ENCODE results near the gene NRXN3.

NRXN3 gene

DNA sequence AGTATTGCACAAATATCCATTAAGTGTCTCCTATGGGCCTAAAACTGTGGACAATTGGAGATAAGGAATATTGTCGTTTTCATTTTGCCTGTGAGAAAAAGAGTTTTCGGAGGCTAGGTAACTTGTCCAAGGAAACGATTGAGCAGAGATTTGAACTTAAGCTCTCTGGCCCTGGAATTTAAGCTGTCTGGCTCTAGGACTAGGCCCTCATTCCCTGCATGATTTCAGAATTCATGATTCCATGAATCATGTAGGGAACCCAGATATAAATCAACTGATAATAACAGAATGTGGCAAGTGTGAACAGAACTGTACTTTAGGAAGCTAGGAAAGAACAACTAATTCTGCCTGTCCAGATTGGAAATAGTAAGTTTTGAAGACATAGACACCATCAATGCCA, 1100.2 kb downstream of the NRXN3 start:
- CTCF ChIA-PET = no interaction called here
- TF ChIP-seq, protein P1, sequence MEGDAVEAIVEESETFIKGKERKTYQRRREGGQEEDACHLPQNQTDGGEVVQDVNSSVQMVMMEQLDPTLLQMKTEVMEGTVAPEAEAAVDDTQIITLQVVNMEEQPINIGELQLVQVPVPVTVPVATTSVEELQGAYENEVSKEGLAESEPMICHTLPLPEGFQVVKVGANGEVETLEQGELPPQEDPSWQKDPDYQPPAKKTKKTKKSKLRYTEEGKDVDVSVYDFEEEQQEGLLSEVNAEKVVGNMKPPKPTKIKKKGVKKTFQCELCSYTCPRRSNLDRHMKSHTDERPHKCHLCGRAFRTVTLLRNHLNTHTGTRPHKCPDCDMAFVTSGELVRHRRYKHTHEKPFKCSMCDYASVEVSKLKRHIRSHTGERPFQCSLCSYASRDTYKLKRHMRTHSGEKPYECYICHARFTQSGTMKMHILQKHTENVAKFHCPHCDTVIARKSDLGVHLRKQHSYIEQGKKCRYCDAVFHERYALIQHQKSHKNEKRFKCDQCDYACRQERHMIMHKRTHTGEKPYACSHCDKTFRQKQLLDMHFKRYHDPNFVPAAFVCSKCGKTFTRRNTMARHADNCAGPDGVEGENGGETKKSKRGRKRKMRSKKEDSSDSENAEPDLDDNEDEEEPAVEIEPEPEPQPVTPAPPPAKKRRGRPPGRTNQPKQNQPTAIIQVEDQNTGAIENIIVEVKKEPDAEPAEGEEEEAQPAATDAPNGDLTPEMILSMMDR (IDR thresholded peaks at IDR 0.05; ENCODE audit: control extremely low read depth, extremely low read depth, low read depth, missing control alignments) = no peak
- POLR2A ChIA-PET = no interaction called here
- DNase-seq (ENCODE audit: extremely low spot score) = no peak

DNA sequence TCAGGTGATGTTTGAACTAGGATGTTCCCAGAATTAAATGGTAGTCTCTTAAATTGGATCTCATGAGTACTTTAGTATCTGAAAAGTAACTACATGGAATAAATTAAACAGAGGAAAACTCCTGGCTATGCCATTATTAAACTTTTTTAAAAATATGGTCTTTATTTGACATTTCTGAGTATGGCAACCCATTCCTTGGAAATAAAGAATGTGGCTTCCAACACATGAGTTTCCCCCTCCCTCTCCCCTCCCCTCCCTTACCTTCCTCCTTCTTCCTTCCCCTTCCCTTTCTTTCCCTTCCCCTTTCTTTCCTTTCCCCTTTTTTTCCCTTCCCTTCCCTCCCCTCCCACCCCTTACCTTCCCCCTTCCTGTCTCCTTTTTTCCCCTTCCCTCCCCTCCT, 1100.9 kb downstream of the NRXN3 start:
- CTCF ChIA-PET = no interaction called here
- POLR2A ChIA-PET = no interaction called here
- TF ChIP-seq, protein P1 (IDR thresholded peaks at IDR 0.05; ENCODE audit: control extremely low read depth, extremely low read depth, low read depth, missing control alignments) = no peak
- DNase-seq (ENCODE audit: extremely low spot score) = no peak

DNA sequence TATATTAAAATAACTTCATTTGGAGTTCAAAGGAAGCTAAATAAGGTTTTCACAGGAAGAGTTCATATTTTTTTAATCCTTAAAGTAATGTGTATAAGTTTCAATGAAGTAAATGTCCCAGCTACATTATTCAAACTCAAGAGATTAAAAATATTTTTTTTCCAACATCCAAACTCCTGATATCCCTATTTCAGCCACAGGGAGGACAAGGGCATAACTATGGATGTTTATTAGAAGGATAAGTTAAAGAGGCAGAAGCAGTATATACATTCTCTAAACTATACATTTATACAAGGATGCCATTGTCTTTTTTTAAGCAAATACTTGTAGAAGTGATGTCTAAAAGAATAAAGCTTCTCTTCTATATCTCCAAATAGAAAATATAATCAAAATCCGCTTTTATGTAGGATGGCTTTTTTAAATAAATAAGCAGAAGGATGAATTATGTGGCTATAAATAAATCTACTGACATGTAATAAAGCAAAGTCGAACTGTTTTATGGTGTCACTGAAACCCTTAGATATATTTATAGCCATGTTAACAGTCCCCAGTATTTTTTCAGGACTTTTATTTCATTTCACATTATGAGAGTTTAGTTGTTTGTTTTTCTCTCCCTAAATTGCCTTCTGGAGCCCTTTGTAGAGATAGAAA, 1104.6 kb downstream of the NRXN3 start:
- TF ChIP-seq, protein P1 (IDR thresholded peaks at IDR 0.05; ENCODE audit: control extremely low read depth, extremely low read depth, low read depth, missing control alignments) = no peak
- POLR2A ChIA-PET = no interaction called here
- DNase-seq (ENCODE audit: extremely low spot score) = no peak
- CTCF ChIA-PET = interaction anchor here (1.7 kb wide), 1 partner anchor 12 kb away, joined by 4 read pairs; no protein-coding TSS in a partner anchor

DNA sequence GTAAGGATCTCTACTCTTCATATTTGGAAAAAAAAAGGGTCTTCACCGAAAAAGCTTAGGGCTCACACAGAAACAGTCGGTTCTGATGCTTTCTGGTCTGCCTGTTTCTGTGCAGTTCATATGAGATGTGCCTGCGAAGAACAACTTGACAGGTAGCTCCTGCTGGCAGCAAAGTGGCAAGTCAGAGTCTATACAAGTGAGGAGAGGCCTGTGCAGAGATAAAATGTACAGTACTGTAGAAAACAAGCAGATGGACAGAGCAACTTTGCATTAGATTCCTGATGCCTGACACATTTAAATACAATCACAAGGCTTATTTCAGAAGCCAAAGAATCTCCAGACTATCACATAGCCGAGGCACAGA, 1105.1 kb downstream of the NRXN3 start:
- POLR2A ChIA-PET = no interaction called here
- TF ChIP-seq, protein P1 (IDR thresholded peaks at IDR 0.05; ENCODE audit: control extremely low read depth, extremely low read depth, low read depth, missing control alignments) = no peak
- DNase-seq (ENCODE audit: extremely low spot score) = no peak
- CTCF ChIA-PET = interaction anchor here (1.7 kb wide), 1 partner anchor 12 kb away, joined by 4 read pairs; no protein-coding TSS in a partner anchor

DNA sequence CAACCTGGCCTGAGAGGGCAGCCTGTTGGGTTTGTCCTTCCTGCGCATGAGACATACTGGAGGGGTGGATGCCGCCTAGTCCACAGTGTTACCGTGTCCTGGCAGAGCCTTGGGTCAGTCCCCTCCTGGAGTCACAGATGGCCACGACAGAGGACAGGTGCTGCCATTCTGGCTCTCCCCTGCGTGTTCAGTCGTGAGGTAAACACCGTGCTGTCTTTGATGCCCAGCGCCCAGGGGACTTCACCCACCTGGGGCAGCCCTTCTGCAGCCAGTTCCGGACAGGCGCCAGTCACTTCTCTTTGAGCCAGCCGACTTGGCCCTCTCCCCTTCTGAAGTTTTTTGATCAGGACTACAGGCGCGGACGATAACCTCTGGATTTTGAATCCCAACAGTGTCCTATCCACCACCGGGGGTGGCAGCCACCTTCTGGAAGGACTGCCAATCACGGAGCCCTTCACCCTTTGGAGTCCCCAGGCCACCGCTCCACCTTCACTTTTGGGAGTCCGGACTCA, 1108.2 kb downstream of the NRXN3 start:
- ChIA-PET CTCF (interaction anchor here (0.9 kb wide), 1 partner anchor 9 kb away, joined by 4 read pairs; no protein-coding TSS in a partner anchor), POLR2A (no interaction called here)
- TF ChIP-seq, protein P1 (IDR thresholded peaks at IDR 0.05; ENCODE audit: control extremely low read depth, extremely low read depth, low read depth, missing control alignments) = no peak
- no peak for DNase-seq (ENCODE audit: extremely low spot score)

DNA sequence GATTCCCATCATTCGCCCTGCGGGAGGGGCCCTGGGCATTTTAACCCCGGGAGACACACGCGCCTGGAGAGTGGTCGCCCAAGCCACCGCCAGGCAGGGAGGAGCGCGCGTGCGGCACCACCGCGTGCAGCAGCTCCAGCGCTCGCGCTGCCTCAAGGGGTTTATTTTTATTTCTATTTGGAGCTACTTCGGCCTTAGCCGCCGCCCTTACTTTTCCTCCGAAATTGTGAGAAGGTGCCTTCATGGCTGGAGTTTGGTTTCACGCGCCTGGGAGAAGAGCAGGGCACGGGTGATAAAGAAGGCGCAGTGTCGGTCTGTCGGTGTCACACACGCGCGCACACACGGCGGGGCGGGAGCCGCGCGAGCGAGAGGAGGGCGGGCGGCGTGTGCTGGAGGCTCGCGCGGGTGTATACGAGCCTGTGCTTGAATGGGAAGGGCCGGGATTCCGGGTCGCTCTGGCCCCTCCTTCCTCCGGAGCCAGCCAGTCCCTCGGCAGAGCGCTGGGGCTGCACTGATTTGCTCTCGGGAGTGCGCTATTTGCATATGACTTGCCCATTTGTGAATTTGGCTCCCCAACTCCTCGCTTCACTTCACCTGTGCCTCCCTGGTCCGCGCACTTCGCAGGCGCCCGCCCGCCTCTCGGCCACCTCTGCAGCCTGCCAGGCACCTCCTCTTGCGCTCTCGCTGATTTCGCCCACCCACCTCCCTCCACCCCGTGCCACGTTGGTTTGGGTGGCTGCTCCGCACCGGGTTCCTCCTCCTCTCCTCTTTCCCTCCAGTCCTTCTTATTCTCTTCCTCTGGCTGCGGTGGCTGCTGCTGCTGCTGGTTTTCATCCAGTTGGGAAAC, 1108.8 kb downstream of the NRXN3 start:
- POLR2A ChIA-PET = no interaction called here
- CTCF ChIA-PET = no interaction called here
- DNase-seq (ENCODE audit: extremely low spot score) = no peak
- TF ChIP-seq, protein P1 (IDR thresholded peaks at IDR 0.05; ENCODE audit: control extremely low read depth, extremely low read depth, low read depth, missing control alignments) = no peak
